ENCODE data around the gene ADCY7.
"Not testable (repeated sequence)": the region's sequence is repeated elsewhere in the genome, so short reads cannot be mapped to it uniquely, and the experiment has no call there.

The ADCY7 gene

DNA sequence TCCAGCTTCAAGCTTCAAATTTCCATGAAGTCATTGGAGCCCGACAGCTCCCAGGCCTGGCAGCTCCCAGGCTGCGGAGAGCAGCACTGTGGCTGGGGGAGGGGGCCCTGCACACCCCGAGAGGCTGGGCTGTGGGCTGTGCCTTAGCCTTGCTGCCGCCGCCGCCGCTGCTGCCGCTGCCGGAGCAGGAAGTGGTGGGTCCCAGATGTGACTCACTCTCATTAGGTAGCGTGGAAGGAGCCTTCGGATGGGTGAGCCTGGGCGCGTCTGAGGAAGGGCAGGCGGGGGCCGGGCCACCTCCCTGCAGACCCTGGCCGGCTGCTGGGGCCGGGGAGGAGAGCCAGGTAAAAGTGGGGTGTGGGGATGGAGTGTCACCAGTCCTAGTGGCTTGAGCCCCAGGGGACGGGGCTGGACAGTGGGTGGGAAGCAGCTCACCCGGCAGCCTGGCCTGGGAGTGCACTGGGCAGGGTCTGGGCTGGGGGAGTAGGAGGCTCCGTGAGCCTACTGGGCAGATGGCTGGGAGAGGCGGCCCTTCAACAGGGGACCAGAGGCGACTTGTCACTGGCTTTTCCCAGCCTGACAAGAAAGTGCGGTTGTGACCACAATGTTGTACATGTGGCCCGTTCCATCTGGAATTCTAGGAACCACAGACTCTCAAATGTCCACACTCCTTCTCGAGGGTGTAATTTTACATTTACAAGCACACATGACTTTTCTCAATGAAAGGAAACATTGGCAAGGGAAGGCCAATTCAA, at the start of gene ADCY7:
Gene ADCY7 (plus strand): TSS at position 215 of the 755 bp plus-strand sequence. CDS start 21,629 bp downstream, outside the sequence.
- peak; percentile 65 for DNase-seq (ENCODE audit: low spot score)

DNA sequence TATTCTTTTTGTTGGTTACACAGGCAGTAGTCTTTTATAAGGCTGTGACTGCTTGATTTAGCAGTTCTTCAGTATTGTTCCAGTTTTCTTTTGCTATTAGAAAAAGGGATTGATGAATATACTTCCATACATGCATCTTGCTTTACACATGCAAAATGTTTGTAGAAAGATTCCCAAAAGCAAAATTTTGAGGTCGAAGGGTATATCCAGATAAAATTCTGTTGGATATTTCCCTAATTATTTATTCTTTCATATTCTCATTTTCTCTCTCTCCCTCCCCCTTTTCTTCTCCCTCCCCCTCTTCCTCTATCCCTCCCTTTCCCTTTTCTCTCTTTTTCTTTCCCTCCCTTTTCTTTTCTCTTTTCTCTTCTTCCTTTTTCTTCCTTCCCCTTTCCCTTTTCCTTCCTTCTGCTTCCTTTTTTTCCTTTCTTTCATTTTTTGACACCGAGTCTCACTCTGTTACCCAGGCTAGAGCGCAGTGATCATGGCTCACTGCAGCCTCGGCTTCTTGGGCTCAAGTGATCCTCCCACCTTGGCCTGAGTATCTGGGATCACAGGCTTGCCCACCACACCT, 46.9 kb upstream of the ADCY7 start:
- no peak for DNase-seq (ENCODE audit: low spot score)

DNA sequence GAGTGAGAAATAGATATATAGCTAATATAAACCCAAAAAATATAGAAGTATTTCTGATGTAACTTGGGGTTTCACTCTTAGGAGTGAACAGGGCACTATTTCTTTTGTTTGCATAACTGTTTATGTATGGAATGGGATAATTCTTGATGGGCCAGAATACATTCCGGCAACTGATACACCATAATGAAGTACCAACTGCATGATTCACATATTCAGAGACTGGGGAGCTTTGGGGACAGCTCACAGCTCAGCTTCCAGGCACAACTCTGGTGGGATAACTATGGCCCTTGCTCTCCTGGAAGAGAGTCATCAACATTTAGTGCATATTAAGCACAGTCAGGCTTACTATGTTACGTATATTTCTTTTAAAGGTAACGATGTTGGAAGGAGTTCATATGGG, 42.1 kb upstream of the ADCY7 start:
- no peak for DNase-seq (ENCODE audit: low spot score)

DNA sequence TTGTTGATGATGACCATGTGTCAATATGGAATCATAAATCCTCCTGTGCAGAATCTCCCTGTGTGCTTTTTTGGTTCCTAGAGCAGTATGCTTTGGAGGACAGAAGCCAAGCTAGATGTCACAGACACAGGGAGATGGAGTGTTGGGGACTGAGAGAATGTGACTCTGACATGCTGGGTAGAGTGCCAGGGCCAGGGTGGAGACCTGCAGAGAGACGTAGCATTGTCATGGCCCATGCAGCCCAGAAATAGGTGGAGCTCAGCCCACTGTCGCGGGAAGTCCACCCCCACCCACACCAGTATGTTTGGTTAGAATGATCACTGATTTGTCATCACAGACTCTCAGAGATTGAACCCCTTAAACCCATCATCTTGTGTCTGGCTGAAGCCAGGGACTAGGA, 39.2 kb upstream of the ADCY7 start:
- no peak for DNase-seq (ENCODE audit: low spot score)

DNA sequence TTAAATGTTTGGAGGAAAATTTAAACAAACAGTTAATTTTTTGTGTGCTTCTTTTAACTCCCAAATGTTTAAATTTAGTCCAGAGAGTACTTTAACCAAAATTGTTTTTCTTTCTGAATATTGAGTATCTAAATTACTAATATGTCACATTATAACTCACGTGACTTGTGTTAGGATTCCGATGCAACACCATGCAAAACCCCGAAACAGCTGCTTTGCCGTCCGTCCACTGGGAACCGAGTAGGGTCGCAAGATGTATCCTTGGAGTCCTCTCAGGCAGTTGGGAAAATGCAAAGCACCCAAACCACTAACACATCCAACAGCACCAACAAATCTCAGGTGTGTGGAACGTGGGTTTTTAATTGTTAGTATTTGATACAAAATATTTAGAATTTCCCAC, 38.7 kb upstream of the ADCY7 start:
- no peak for DNase-seq (ENCODE audit: low spot score)

DNA sequence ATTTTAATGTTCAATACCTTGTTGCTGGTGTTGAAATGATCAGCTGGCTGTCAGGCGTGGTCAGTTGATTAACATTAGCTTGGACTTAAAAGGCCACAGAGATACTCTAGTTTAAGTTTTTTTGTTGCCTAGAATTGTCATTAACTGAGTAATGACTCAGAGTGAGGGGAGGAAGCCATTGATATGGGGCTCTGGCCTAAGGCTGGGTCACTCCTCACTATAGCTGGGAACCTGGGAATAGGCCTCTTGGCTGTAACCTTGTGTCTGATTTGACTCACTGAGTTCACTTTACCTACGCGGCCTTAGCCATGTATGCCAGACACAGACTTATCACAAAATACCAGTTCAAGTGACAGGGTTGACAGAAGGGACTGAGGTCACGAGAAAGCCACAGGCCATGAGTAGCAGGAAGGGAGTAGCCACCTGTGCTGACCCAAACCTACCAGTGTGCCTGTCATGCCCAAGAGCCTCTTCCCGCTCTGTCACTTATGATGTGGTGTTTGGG, 37.9 kb upstream of the ADCY7 start:
- DNase-seq (ENCODE audit: low spot score): no peak

DNA sequence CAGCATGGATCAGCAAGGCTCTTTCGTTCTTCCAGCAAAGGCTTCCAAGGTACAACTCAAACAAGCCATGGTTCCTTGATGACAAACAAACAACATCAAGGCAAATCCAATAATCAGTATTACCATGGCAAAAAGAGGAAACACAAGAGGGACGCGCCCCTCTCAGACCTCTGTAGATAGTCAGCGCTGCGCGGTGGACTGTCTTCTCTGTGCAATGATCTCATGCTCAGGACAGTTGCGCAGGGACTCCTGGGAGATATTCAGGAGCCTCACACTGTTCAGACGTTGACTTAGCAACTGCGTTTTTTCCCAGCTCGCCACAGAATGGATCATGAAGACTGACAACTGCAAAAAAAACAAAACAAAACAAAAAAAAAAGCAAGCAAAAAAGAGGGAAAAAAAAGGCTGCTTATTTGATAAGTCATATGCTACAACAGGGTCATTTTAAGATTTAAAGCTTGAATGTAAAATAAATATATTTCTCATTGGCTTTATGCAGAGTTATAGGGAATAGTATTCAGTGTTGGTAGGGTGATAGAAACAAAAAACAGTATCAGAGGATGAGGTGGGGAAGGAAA, 37.1 kb upstream of the ADCY7 start:
- DNase-seq (ENCODE audit: low spot score): no peak

DNA sequence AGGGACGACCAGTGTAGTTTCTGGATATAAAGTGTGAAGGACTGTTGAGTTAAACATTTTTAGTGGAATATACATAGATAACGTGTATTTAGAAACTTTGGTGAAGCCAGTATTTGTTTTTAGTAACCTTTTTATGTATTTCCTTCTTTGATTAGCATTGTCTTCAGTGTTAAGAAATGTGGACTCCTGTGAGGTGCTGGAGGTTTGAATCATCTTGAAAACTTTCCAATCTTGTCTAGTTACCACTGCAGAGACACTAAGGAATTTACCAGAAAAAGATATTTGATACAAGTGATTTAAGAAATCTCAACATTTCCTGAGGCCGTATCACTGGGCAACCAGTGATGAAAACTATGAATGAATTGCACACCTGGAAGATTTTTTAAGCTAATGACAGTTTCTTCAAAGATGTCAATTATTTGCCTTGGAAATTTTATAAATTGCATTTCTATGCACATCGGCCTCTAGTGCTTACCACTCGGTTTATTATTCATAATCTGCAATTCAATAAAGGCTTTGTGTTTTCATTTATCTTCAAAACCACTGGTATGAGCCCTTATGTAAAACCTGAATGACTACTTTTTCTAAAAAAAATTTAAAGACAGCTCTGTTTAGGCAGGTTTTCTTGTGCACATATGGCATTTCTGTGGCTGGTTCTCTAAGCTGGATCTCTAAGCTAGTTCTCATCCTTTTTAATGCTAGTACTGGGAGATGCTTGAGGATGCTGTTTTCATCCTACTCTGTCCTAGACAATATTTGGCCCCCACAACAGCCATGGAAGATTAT, 31.4 kb upstream of the ADCY7 start:
- no peak for DNase-seq (ENCODE audit: low spot score)

DNA sequence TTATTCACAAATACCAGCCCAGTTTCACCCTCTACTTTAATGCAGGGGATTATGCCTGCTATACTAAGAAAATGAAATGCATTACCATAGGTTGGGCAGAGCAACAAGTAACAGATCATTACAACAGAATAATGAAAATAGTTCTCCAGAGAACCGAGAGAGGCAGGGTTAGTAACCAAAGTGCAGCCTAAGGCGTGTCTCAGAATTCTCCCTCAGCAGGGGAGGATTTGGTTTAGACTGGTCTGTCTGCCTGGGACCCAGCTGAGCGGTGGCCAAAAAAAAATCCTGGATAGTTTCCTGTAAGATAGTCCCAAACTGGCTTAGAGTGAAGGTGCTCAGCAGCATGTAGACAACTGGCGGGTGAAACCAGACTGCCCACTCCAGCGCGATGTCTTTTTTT, 30.8 kb upstream of the ADCY7 start:
- no peak for DNase-seq (ENCODE audit: low spot score)

DNA sequence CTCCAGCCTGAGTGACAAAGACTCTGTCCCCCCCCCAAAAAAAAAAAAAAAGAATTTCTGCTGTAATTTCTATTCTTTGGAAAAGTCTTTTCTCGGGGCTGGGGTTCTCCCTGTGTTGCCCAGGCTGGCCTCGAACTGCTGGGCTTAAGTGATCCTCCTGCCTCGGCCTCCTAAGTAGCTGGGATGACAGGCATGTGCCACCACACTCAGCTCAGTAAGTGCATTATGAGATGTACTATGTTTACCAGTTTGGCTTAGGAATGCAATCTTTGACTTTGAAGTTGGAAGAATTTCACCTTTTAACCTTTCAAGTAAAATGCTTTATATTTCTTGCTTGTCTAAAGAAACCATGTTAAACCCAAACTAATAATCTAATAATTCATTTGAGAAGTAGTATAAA, 28.0 kb upstream of the ADCY7 start:
- DNase-seq (ENCODE audit: low spot score): no peak

DNA sequence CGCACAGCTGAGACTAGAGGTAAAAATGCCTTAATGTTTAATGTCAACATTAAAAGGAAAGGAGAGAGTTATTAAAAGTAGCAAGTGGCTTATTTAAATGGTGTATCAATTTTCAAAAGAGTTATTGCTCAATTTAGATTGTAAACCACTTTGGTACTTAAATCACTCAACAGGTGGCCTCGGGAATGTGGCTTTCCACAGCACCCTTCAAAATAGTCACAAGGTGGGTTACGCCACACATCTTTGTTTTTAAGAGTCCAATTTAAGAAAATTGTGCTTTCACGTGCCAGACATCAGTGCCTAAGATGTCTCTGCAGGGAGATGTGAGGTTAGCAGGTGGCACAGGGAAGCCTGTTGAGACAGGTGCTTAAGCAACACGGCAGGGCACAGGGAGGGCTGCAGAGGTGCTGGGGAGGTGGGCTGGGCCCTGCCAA, 27.5 kb upstream of the ADCY7 start:
- DNase-seq (ENCODE audit: low spot score): no peak

DNA sequence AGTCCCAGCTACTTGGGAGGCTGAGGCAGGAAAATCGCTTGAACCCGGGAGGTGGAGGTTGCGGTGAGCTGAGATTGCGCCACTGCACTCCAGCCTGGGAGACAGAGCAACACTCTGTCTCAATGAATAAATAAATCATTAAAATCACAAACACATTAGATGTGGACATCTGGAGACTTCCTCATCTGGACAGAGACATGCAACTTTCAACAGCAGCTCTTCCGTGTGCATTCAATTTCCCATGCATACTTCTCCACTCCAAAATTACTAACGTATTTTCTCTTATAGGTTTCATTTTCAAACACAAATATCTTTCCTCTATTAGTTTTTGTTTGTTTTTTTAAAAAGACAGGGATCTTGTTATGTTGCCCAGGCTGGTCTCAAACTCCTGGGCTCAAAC, 23.3 kb upstream of the ADCY7 start:
- not testable (repeated sequence) for DNase-seq (ENCODE audit: low spot score)

DNA sequence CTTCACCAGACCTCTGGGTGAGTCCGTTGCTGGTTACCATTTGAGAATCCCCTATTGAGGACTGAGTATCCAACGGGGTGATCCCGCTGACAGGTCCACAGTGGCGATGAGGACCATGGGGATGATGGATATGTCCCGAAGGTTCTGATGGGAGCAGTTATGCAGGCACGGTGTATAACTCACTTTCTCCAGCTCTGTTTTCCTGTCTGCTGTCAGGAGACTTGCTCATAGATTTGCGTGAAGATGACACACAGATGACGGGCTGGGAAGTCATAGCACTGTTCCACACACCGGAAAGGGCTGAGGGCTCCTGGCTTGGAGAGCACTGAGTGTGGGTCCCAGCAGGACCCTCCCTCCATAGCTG, 22.2 kb upstream of the ADCY7 start:
- DNase-seq (ENCODE audit: low spot score): no peak

DNA sequence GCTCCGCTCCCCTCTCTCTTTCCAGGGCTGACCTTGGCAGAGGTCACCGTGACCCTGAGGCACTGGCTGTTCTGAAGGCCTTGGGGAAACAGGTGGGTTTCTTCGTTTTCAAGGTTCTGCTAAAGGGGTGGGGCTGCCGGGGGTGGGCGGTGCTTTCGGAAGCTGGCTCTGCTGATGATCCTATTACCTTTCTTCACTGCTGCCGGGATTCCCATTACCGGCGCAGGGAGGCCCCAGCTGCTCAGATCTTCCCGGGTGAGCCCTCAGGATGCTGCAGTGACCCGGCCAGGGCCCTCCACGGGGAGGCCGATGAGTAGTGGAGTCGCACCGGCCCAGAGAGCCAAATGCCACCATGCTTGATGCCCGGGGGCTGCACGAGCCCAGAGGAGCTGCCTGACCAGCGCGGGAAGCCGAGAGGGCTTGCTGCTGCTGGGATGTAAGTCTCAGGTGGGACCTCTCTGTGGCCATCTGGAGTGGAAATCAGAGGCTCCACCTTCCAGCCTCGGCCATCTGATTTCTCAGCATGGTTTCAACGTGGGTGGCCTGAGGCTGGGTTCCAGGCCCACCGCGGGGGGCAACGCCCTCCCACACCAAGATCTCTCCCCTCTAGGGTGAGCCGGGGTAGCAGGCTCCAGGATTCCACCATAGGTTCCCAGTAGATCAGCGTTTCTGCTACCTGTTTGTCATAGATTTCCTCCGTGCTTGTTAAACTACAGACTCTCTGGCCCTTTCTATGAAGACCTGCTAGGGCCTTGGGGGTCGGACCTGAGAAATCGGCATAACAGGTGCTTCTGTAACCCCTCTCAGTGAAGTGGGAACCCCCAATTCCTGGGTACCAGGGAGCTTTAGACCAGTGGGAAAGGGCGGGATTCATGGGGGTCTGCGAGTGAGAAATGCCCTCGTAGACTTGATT, 21.6 kb upstream of the ADCY7 start:
- DNase-seq (ENCODE audit: low spot score): peak; percentile 76

DNA sequence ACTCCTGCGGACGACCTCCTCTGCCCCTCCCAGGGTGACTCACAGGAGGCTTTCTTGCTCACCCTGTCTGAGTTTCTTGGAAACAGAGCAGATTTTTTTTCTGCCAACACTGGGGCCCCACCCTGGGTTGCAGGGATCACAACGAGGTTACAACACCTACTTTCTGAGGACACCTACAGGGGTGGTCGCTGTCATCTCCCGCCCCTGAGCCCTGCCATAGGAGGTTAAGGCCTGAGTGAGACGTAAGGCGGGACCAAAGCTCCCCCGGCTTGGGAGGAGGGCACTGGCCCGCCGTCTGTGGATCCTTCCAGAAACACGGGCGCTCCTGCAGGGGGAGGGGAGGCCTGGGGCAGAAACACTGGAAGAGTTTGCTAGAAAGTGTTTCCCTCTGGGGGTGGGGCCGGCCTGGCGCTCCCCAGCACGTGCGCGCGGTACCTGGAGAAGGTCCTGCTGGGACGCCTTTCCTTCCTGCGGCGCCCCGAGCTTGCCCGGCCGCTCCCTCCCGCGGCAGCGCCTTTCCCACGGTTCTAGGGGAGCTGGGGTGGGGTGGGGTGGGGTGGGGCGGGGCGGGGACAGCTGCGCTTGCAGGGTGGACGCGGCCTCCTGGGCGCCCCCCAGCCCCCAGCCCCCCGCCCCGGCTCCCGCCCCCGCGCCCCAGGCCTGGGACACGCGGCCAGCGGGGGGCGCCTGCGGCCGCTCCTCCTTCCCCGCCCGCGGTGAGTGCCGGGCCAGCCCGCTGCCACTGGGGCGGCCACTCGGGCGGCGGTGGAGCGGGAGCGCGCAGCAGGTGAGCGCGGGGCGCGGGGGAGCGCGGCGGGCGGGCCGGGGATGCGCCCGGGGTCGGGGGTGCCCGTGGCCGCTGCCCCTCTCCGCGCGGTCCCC, 20.7 kb upstream of the ADCY7 start:
- peak; percentile 82 for DNase-seq (ENCODE audit: low spot score)

DNA sequence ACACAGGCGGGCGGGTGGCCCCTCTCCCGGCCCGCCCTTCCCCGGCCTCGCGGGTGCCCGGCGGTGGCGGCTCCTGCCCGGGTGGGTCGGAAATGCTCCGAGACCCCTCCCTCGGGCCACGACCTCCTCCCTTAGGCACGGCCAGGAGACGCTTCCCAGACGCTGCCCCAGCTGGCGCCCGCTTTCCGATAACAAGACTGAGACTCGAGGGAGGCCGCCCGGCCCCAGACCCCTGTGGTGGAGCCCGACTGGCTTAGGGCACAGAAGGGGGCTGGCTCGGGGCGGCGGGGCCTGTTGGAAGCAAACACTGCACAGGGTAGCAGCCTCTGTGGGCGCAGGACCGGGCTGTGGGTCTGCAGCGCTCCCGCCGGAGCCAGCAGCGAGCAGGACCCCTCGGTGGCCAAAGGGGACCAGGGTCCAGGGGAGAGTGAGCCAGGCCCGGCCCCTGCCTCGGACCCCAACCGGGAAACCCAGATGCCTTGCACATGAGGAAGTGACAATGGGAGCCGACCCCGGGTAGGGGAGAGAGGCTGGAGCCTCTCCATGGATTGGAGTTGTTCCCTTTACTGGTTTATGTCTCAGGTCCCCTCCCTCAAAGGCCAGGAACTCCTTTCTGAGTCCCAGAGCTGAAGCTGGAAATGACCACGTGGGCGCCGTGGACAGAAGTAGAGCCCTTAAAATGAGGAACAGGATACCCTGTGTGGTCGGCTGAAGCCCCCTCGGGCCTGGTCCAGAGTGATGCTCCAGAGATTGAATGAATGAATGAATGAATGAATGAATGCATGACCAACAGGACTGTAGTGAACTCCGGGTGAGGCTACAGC, 19.8 kb upstream of the ADCY7 start:
- peak; percentile 53 for DNase-seq (ENCODE audit: low spot score)

DNA sequence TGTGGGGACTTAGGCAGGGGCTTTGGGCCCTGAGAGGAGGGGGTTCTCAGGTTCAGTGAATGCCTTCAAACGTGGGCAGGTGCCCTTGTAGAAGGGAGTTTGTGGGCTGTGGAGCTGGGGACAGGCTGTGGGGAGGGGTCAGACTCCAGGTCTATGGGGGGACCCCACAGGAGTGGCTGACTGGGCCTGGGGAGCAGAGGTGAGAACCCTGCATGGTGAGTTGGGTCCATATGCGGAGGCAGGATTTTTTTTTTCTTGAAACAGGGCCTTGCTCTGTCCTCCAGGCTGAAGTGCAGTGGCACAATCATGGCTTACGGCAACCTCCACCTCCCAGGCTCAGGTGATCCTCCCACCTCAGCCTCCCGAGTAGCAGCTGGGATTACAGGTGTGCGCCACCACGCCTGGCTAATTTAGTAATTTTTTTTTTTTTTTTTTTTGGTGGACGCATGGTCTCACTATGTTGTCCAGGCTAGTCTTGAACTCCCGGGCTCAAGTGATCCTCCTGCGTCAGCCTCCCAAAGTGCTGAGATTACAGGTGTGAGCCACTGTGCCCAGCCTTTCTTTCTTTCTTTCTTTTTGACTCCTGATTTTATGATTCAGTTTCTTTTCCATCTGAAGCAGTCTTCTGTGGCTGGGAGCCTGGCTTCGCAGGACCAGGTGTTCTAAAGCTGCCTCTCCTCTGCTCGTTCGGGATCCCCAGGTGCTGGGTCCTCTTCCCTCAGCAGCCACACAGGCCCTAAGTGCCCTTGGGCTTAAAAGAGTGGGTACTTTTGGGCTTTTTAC, 19.0 kb upstream of the ADCY7 start:
- no peak for DNase-seq (ENCODE audit: low spot score)

DNA sequence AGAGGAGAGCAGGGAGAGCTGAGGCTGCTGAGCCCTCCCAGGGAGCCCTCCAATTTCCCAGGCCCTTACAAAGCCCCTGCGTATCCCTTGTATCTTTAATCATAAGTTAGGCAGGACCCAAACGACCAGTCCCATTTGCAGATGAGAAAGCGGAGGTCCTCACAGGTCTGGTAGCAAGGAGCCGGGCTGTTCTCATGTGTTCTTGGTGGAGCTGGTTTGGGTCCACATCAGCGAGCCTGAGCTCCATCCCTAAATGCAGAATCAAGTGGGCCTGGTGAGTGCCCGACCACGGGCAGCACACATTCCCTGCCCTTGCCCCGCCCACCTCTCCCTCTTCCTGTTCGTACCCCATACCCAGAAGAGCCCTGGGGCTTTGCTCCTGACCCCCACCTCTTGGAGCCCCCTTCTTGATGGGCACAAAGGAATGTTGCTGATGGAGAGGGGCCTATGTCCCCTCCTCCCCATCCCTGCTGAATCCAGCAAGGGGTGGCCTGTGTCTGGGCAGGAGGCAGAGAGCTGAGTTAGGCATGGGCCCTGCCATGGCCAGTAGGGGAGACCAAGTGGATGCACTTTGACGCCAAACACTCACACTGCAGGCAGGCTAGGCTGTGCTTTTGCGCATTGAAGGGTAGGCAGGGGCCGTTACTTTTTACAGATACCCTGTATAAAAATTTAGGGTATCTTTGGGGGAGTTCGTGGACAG, 18.3 kb upstream of the ADCY7 start:
- DNase-seq (ENCODE audit: low spot score): no peak
